Kidney (tissue), 14 donors: Measurements from ENCODE around the gene F11R. TPM values are rescaled to one million over a fixed set of nuclear protein-coding genes. Genes with fewer than 3 reads are reported as not detected.

Source experiments
- DNase-seq, 5 donors: peaks; one replicate each; pipeline ENCODE4 v3.0.0-alpha.2; 2013 to 2020
- FAIRE-seq: peaks from 2 replicates; lab custom pipeline; 2012; peaks lifted over from hg19 to GRCh38; lab: Jason Lieb, UNC
- H3K27ac ChIP-seq, 2 donors: one replicate each; pipeline ENCODE4 v1.7.0; 2013; ENCODE audit warnings: low read depth in 2 of 2, low read length in 2 of 2, inconsistent platforms in 1 of 2
- H3K27me3 ChIP-seq: one replicate; pipeline ENCODE4 v1.7.1; 2013; ENCODE audit warnings: low read length, inconsistent platforms; ENCODE audit not compliant: control insufficient read depth, insufficient read depth
- H3K36me3 ChIP-seq, 3 donors: one replicate each; pipeline versions ENCODE4 v1.7.0 to v1.7.1; 2013; ENCODE audit warnings: low read length in 3 of 3, control low read depth in 1 of 3, inconsistent platforms in 1 of 3; ENCODE audit not compliant: insufficient read depth in 3 of 3, control insufficient read depth in 2 of 3
- H3K4me1 ChIP-seq, 3 donors: one replicate each; pipeline versions ENCODE4 v1.7.0 to v1.7.1; 2013; ENCODE audit warnings: low read length in 3 of 3, inconsistent platforms in 1 of 3, low read depth in 1 of 3; ENCODE audit not compliant: control insufficient read depth in 2 of 3, insufficient read depth in 2 of 3
- H3K4me3 ChIP-seq, 3 donors: one replicate each; pipeline versions ENCODE4 v1.7.0 to v1.8.1; 2013; ENCODE audit warnings: low read length in 3 of 3, control low read depth in 1 of 3, inconsistent platforms in 1 of 3
- H3K9ac ChIP-seq, 3 donors: one replicate each; pipeline versions ENCODE4 v1.7.0 to v1.7.1; 2013; ENCODE audit warnings: low read length in 3 of 3, control low read depth in 1 of 3, inconsistent platforms in 1 of 3
- H3K9me3 ChIP-seq, 3 donors: one replicate each; pipeline versions ENCODE4 v1.7.0 to v1.7.1; 2013; ENCODE audit warnings: low read length in 3 of 3, control low read depth in 1 of 3, inconsistent platforms in 1 of 3; ENCODE audit not compliant: control insufficient read depth in 2 of 3, insufficient read depth in 1 of 3
- CTCF ChIP-seq: IDR thresholded peaks from 3 replicates; pipeline ENCODE4 v1.5.1; 2012; ENCODE audit warnings: mild to moderate bottlenecking, moderate library complexity, borderline replicate concordance; ENCODE audit not compliant: insufficient read depth; ENCODE audit errors: extremely low read depth
- intact Hi-C: fragments of 100-400 bp; cut with DNase I; formaldehyde crosslinking; loops from one replicate; pipeline ENCODE4 v1.11.1; 2022
- polyA plus RNA-seq: library from polyadenylated mRNA; stranded (reverse); fragments of 350-450 nt; fragmentation: Illumina TruSeq; extraction: RNeasy Lipid Tissue Mini Kit (QIAGEN cat#74804); gene quantifications from one replicate; pipeline ENCODE4 v1.2.3, GENCODE V29; 2014; ENCODE audit warnings: low read depth, low replicate concordance; ENCODE audit not compliant: insufficient read depth
- total RNA-seq: library from RNA; stranded (reverse); fragmentation: NEBNext Ultra II Directional; extraction: Animal tissue kit (Norgen Biotek cat#: 25700); gene quantifications from one replicate; pipeline ENCODE4 v1.2.1, GENCODE V29; 2021
- donor health status: control.
- donor health status: control.
- donor health status: control.
- donor health status: control.
- donor health status: control.
- donor health status: DM: yes; HTN: yes; CAD: no.
- donor health status: Normal renal cell carcinoma (clear cell type).

F11R gene
- total and polyA plus RNA-seq, 2 donors from 2014 or later: 36.9 to 117 TPM

DNA sequence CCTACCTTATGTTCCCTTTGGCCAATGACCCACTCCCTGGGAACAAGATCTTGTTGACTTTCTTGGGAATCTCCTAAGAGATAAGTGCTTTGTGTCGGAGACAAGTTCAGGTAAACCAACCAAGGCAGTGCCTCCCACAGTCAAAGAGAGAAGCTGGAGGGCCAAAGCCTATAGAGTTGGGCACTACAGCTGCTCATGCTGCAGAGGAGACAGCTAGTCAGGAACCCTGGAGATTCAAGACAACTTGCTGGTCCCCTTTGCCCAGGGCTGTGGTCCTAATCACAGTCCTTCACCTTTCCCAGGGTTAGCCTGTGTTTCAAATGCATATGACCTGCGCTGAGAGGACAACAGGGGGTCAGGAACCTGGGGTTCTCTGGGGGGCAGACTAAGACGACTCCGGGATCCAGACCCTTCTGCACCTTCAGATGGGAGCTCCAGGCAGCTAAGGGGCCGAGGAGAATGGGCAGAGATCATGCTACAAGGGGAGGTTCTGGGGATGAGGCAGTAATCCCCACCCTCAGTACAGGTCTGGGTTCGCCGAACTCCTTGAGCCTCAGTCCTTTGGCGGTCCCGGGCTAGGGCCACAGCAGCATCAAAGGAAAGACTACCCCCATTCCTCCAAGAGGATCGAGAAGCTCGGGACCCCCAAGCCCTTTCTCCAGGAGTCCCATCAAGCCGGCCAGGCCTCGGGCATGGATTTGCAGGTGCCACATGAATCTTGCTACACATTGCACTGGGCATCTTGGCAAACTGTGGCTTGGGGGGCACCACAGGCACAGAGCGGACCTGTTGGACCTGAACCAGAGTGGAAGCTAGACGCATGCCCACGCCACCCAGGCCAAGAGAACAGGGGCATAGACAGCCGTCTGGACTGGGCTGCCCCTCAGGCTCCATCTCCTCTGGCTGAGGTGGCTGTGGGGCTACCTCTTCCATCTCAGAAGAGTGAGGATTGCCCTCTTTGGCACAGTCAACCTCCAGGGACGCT is 26.8 kb upstream of the F11R start:
- FAIRE-seq (no peak), DNase-seq (no peak)
- H3K27me3 ChIP-seq: no peaks in the 10 kb centered on the region
- TF ChIP-seq CTCF: no peak
- H3K4me1 ChIP-seq: peaks cover 3 to 8% (median 7%) of the 10 kb centered on the region in 3 donors
- H3K36me3 ChIP-seq: peaks cover under 1 to 3% (median 2%) of the 10 kb centered on the region in 3 donors
- no peak overlapping the region for H3K4me3 ChIP-seq
- no peak overlapping the region for H3K27ac ChIP-seq
- no peaks in the 10 kb centered on the region for H3K9me3 ChIP-seq
- H3K9ac ChIP-seq: no peak overlapping the region
- intact Hi-C loops: no loop called here

- no peak for FAIRE-seq
- no peak for TF ChIP-seq CTCF
- peak overlapping the region in 2 of 3 donors; percentile 90 to 94 for H3K9ac ChIP-seq
- intact Hi-C loops: no loop called here
- H3K27ac ChIP-seq: peak overlapping the region; percentile 93 to 96
- DNase-seq: no peak
- H3K27me3 ChIP-seq: no peaks in the 10 kb centered on the region
- H3K4me3 ChIP-seq: peak overlapping the region; percentile 87 to 97 (median 91)
- H3K9me3 ChIP-seq: no peaks in the 10 kb centered on the region
- H3K36me3 ChIP-seq: peaks cover 5 to 12% (median 11%) of the 10 kb centered on the region in 3 donors
- peaks cover 3 to 8% (median 7%) of the 10 kb centered on the region in 3 donors for H3K4me1 ChIP-seq
Measured at GRCh38 chr1:161046605-161047228, 25.8 kb upstream of the F11R start.

GRCh38 chr1:161045736-161046604 is 25.0 kb upstream of the F11R start, which contains the start of gene USF1:
USF1 (minus strand) TSS chr1:161045977; CDS start chr1:161043275, 2,702 bp downstream.
- H3K27ac ChIP-seq: peak within 1 kb of the TSS; percentile 93 to 96
- peaks cover 5 to 18% (median 17%) of the 10 kb centered on the region in 3 donors for H3K36me3 ChIP-seq
- peak; percentile 68 for FAIRE-seq
- H3K9me3 ChIP-seq: no peaks in the 10 kb centered on the region
- peak within 1 kb of the TSS; percentile 90 to 98 (median 94) for H3K9ac ChIP-seq
- peaks cover 3 to 8% (median 7%) of the 10 kb centered on the region in 3 donors for H3K4me1 ChIP-seq
- no peak for TF ChIP-seq CTCF
- H3K27me3 ChIP-seq: no peaks in the 10 kb centered on the region
- peak within 1 kb of the TSS; percentile 87 to 97 (median 91) for H3K4me3 ChIP-seq
- DNase-seq: peak; percentile 96 to 99 (median 97)
- intact Hi-C loops: no loop called here
